Raji (cell line): Measurements from ENCODE around the gene SMPD3.

Source experiments
- POLR2A ChIP-seq: IDR thresholded peaks from 2 replicates; pipeline ENCODE4 v1.6.1; 2011; ENCODE audit warnings: low read depth, low read length, control low read depth; ENCODE audit not compliant: insufficient read depth

SMPD3 gene

GRCh38 chr16:68404736-68405345, 43.5 kb downstream of the SMPD3 start:
- TF ChIP-seq POLR2A = no peak

- no peak for TF ChIP-seq POLR2A
Observed at GRCh38 chr16:68403704-68404103, 44.6 kb downstream of the SMPD3 start.

GRCh38 chr16:68403177-68403576, 45.1 kb downstream of the SMPD3 start:
- TF ChIP-seq POLR2A = no peak

GRCh38 chr16:68402748-68403040, 45.6 kb downstream of the SMPD3 start:
- TF ChIP-seq POLR2A = no peak

- no peak for TF ChIP-seq POLR2A
Observed at GRCh38 chr16:68401871-68402747, 46.2 kb downstream of the SMPD3 start.

GRCh38 chr16:68400924-68401460, 47.3 kb downstream of the SMPD3 start:
- TF ChIP-seq POLR2A = no peak

GRCh38 chr16:68400083-68400923, 48.0 kb downstream of the SMPD3 start:
- no peak for TF ChIP-seq POLR2A

GRCh38 chr16:68399456-68399855, 48.9 kb downstream of the SMPD3 start:
- no peak for TF ChIP-seq POLR2A

GRCh38 chr16:68397710-68398201, 50.6 kb downstream of the SMPD3 start:
- no peak for TF ChIP-seq POLR2A

GRCh38 chr16:68396481-68396880, 51.8 kb downstream of the SMPD3 start:
- TF ChIP-seq POLR2A = no peak

- TF ChIP-seq POLR2A = no peak
Observed at GRCh38 chr16:68395815-68396214, 52.5 kb downstream of the SMPD3 start.

- TF ChIP-seq POLR2A = no peak
Observed at GRCh38 chr16:68395167-68395786, 53.0 kb downstream of the SMPD3 start.

GRCh38 chr16:68393333-68393732, 55.0 kb downstream of the SMPD3 start:
- no peak for TF ChIP-seq POLR2A

- no peak for TF ChIP-seq POLR2A
Observed at GRCh38 chr16:68389750-68390371, 58.4 kb downstream of the SMPD3 start.

GRCh38 chr16:68389006-68389405, 59.3 kb downstream of the SMPD3 start:
- TF ChIP-seq POLR2A = no peak

GRCh38 chr16:68388124-68388523, 60.2 kb downstream of the SMPD3 start:
- TF ChIP-seq POLR2A = no peak
